ENCODE measurements around the gene C1QTNF9B. TPM values are rescaled to one million over a fixed set of nuclear protein-coding genes. Genes with fewer than 3 reads are reported as not detected.

C1QTNF9B gene
- polyA plus RNA-seq, 2 of the 4 experiments (the other 2 are of a cell fraction): not detected

DNA sequence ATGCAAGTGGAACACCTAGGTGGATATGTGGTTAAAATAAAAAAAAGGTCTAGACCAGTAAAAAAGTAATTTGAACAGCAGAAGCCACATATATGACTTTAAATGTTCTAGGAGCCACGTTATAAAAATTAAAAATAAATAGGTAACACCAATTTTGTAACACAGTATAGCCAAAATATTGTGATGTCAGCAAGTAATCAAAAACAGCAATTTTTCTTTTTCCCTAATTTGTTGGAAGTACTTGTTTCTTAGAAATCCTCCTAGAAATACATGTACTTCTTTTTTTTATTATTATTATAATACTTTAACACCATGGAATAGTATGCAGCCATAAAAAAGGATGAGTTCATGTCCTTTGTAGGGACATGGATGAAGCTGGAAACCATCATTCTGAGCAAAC lies 25.7 kb upstream of the C1QTNF9B start:
- CTCF ChIA-PET: interaction anchor here (1.5 kb wide), 1 partner anchor 38 kb away, joined by 9 read pairs; no protein-coding TSS in a partner anchor
- Histone ChIP-seq H3K4me2 (no peak overlapping the region), H3K4me3 (no peak overlapping the region), H3K9me3 (no peaks in the 10 kb centered on the region), H3K27ac (no peak overlapping the region), H3K4me1 (no peaks in the 10 kb centered on the region)
- DNase-seq (ENCODE audit: low read depth in 1 of 2, low spot score in 1 of 2) (no peak), ATAC-seq (no peak), FAIRE-seq (no peak)
- WGBS (ENCODE audit: missing lambda C conversion rate): 3% methylated on average over 1 of the region's 1 CpG
- POLR2A ChIA-PET: no interaction called here
- TF ChIP-seq, protein P1, sequence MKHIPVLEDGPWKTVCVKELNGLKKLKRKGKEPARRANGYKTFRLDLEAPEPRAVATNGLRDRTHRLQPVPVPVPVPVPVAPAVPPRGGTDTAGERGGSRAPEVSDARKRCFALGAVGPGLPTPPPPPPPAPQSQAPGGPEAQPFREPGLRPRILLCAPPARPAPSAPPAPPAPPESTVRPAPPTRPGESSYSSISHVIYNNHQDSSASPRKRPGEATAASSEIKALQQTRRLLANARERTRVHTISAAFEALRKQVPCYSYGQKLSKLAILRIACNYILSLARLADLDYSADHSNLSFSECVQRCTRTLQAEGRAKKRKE (CRISPR knock-in tag; IDR thresholded peaks at IDR 0.05; ENCODE audit: low read depth): no peak
- TF ChIP-seq MAFK (IDR thresholded peaks at IDR 0.05; ENCODE audit: partially characterized antibody) (peak; percentile 12), POLR2A (IDR thresholded peaks at IDR 0.05; ENCODE audit: low read length) (no peak), GATA3 (IDR thresholded peaks at IDR 0.05; ENCODE audit: borderline replicate concordance) (no peak), HOXA7 (CRISPR knock-in tag; IDR thresholded peaks at IDR 0.05) (no peak), FOXS1 (CRISPR knock-in tag; IDR thresholded peaks at IDR 0.05) (no peak), ZSCAN20 (CRISPR knock-in tag; IDR thresholded peaks at IDR 0.05) (no peak), RNF2 (IDR thresholded peaks at IDR 0.05; ENCODE audit: borderline replicate concordance, low read depth) (no peak)
- TF ChIP-seq, protein P2, sequence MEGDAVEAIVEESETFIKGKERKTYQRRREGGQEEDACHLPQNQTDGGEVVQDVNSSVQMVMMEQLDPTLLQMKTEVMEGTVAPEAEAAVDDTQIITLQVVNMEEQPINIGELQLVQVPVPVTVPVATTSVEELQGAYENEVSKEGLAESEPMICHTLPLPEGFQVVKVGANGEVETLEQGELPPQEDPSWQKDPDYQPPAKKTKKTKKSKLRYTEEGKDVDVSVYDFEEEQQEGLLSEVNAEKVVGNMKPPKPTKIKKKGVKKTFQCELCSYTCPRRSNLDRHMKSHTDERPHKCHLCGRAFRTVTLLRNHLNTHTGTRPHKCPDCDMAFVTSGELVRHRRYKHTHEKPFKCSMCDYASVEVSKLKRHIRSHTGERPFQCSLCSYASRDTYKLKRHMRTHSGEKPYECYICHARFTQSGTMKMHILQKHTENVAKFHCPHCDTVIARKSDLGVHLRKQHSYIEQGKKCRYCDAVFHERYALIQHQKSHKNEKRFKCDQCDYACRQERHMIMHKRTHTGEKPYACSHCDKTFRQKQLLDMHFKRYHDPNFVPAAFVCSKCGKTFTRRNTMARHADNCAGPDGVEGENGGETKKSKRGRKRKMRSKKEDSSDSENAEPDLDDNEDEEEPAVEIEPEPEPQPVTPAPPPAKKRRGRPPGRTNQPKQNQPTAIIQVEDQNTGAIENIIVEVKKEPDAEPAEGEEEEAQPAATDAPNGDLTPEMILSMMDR (IDR thresholded peaks at IDR 0.05): no peak

DNA sequence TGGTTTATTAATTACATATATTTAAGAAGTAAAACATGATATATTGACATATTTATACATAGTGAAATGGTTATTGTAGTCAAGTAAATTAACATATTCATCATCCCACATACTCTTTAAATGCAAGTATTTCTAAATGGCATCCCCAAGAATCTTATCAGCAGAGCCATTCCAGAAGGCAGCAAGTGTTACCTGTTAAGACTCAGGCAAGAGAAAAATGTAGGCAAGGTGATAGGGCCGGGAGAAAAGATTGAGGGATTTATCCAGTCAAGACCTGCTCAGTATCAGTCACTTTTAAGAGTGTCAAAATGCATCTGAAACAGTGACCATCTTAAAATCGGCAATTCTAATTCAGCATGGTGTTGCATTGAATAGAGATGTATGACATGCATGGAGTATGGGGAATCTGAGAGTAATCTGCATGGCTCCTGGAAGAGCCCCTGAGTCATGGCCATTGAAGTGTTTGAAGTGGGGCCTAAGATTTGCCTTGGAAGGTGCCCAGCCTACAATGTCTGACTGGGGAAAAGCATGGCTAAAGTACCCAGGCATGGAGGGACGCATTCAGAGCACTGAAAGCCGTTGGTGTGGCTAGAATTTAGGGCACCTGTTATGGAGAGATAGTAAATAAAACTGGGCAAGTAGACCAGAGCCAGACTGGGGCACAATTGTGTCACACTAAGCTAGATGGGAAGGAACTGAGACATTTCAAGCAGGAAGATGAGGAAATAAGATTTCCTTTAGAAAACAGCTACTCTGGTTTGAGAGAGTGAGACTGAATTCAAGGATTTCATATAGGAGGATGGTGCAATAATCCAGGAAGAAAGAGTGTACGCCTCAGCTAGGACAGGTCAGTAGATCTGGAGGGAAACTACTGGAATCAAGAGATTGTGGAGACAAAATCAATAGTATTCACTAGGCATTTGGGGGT lies 25.0 kb upstream of the C1QTNF9B start:
- no peaks in the 10 kb centered on the region for H3K9me3 ChIP-seq
- H3K4me3 ChIP-seq: no peak overlapping the region
- H3K4me1 ChIP-seq: no peaks in the 10 kb centered on the region
- POLR2A ChIA-PET: no interaction called here
- CTCF ChIA-PET: interaction anchor here (0.5 to 1.5 kb wide), 4 partner anchors 38 to 647 kb away, joined by 3 to 9 read pairs (median 4); no protein-coding TSS in a partner anchor
- WGBS (ENCODE audit: missing lambda C conversion rate): 42% methylated on average over 5 of the region's 5 CpGs
- no peak overlapping the region for H3K4me2 ChIP-seq
- no peak for ATAC-seq
- H3K27ac ChIP-seq: no peak overlapping the region
- no peak for DNase-seq (ENCODE audit: low read depth in 1 of 2, low spot score in 1 of 2)
- no peak for FAIRE-seq
- TF ChIP-seq SMC3 (IDR thresholded peaks at IDR 0.05) (no peak), RFX5 (IDR thresholded peaks at IDR 0.05) (no peak), EHMT2 (IDR thresholded peaks at IDR 0.05; ENCODE audit: low read depth) (no peak), HOXB5 (CRISPR knock-in tag; IDR thresholded peaks at IDR 0.05) (no peak), ZFP36 (IDR thresholded peaks at IDR 0.05; ENCODE audit: borderline replicate concordance, partially characterized antibody) (no peak), RARB (CRISPR knock-in tag; IDR thresholded peaks at IDR 0.05) (no peak), MAZ (IDR thresholded peaks at IDR 0.05; ENCODE audit: borderline replicate concordance, low read depth, low read length) (no peak), PHF8 (IDR thresholded peaks at IDR 0.05; ENCODE audit: borderline replicate concordance, low read depth) (no peak), SREBF2 (IDR thresholded peaks at IDR 0.05) (no peak), RNF2 (IDR thresholded peaks at IDR 0.05; ENCODE audit: borderline replicate concordance, low read depth) (no peak), HDAC2 (IDR thresholded peaks at IDR 0.05) (no peak), ESRRA (IDR thresholded peaks at IDR 0.05; ENCODE audit: borderline replicate concordance, low read length) (no peak), ZC3H11A (IDR thresholded peaks at IDR 0.05) (no peak), BHLHE40 (IDR thresholded peaks at IDR 0.05; ENCODE audit: low read depth, low read length) (no peak), ZSCAN20 (CRISPR knock-in tag; IDR thresholded peaks at IDR 0.05) (no peak), NFE2L2 (conservative IDR thresholded peaks at IDR 0.05; ENCODE audit: low read length) (no peak), TFCP2L1 (CRISPR knock-in tag; IDR thresholded peaks at IDR 0.05) (no peak)
- TF ChIP-seq, protein P3, sequence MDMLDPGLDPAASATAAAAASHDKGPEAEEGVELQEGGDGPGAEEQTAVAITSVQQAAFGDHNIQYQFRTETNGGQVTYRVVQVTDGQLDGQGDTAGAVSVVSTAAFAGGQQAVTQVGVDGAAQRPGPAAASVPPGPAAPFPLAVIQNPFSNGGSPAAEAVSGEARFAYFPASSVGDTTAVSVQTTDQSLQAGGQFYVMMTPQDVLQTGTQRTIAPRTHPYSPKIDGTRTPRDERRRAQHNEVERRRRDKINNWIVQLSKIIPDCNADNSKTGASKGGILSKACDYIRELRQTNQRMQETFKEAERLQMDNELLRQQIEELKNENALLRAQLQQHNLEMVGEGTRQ (IDR thresholded peaks at IDR 0.05): no peak

Measured in A549 (cell line).